ENCODE measurements around the gene PIN1. TPM values are rescaled to one million over a fixed set of nuclear protein-coding genes. Genes with fewer than 3 reads are reported as not detected.

Gene PIN1
- total RNA-seq, 4 donors from 2014 or later, result 67.8 to 97.7 (median 79.6) TPM

- no peak overlapping the region for H3K4me3 ChIP-seq (ENCODE audit: low read depth, poor library complexity, severe bottlenecking)
- DNase-seq (ENCODE audit: low spot score in 2 of 2), result no peak
- no peak for TF ChIP-seq POLR2A (IDR thresholded peaks at IDR 0.05)
- 89 to 96% methylated on average over 8 of the region's 8 CpGs for WGBS, 2 donors
- intact Hi-C loops (cut with DNase I; ENCODE audit: low total_unique reads), result no loop called here
These were observed 37.6 kb downstream of the PIN1 start for GRCh38 chr19:9872618-9873242.

GRCh38 chr19:9875031-9875627 lies 40.0 kb downstream of the PIN1 start:
- intact Hi-C loops (cut with DNase I; ENCODE audit: low total_unique reads), result no loop called here
- WGBS, 2 donors, result 68 to 74% methylated on average over 13 of the region's 13 CpGs
- DNase-seq (ENCODE audit: low spot score in 2 of 2), result no peak
- H3K4me3 ChIP-seq (ENCODE audit: low read depth, poor library complexity, severe bottlenecking), result no peak overlapping the region
- no peak for TF ChIP-seq POLR2A (IDR thresholded peaks at IDR 0.05)
- no peak for TF ChIP-seq CTCF (IDR thresholded peaks at IDR 0.05)

- DNase-seq (ENCODE audit: low spot score in 2 of 2), result no peak
- TF ChIP-seq POLR2A (IDR thresholded peaks at IDR 0.05) (no peak), CTCF (IDR thresholded peaks at IDR 0.05) (no peak)
- no peak overlapping the region for H3K4me3 ChIP-seq (ENCODE audit: low read depth, poor library complexity, severe bottlenecking)
- WGBS, 2 donors, result 68 to 82% methylated on average over 5 of the region's 5 CpGs
- intact Hi-C loops (cut with DNase I; ENCODE audit: low total_unique reads), result no loop called here
These were observed 40.7 kb downstream of the PIN1 start for GRCh38 chr19:9875796-9876195.

- WGBS, 2 donors, result 53 to 56% methylated on average over 10 of the region's 10 CpGs
- DNase-seq (ENCODE audit: low spot score in 2 of 2), result no peak
- intact Hi-C loops (cut with DNase I; ENCODE audit: low total_unique reads), result no loop called here
- no peak for TF ChIP-seq CTCF (IDR thresholded peaks at IDR 0.05)
- TF ChIP-seq POLR2A (IDR thresholded peaks at IDR 0.05), result no peak
- no peak overlapping the region for H3K4me3 ChIP-seq (ENCODE audit: low read depth, poor library complexity, severe bottlenecking)
These were observed 42.8 kb downstream of the PIN1 start for GRCh38 chr19:9877780-9878510.

GRCh38 chr19:9878511-9879196 lies 43.5 kb downstream of the PIN1 start:
- H3K4me3 ChIP-seq (ENCODE audit: low read depth, poor library complexity, severe bottlenecking), result no peak overlapping the region
- 74 to 77% methylated on average over 11 of the region's 11 CpGs for WGBS, 2 donors
- TF ChIP-seq POLR2A (IDR thresholded peaks at IDR 0.05) (no peak), CTCF (IDR thresholded peaks at IDR 0.05) (no peak)
- no peak for DNase-seq (ENCODE audit: low spot score in 2 of 2)
- intact Hi-C loops (cut with DNase I; ENCODE audit: low total_unique reads), result no loop called here

GRCh38 chr19:9881720-9882119 lies 46.6 kb downstream of the PIN1 start:
- DNase-seq (ENCODE audit: low spot score in 2 of 2), result peak in 1 of 2 donors; percentile 28
- no peak for TF ChIP-seq POLR2A (IDR thresholded peaks at IDR 0.05)
- no peak for TF ChIP-seq CTCF (IDR thresholded peaks at IDR 0.05)
- H3K4me3 ChIP-seq (ENCODE audit: low read depth, poor library complexity, severe bottlenecking), result no peak overlapping the region
- 55% methylated on average over 9 of the region's 9 CpGs for WGBS, 2 donors
- intact Hi-C loops (cut with DNase I; ENCODE audit: low total_unique reads), result no loop called here
